Superior temporal gyrus (tissue), 1 donor: ENCODE data around the gene ZDHHC12.
"Not testable (repeated sequence)": the region's sequence is repeated elsewhere in the genome, so short reads cannot be mapped to it uniquely, and the experiment has no call there.

Experiments used
- DNase-seq: peaks from one replicate; pipeline ENCODE4 v3.0.0-alpha.2; 2016; ENCODE audit errors: extremely low spot score

ZDHHC12 gene

GRCh38 chr9:128707446-128707845 is 16.5 kb downstream of the ZDHHC12 start:
- DNase-seq, result no peak

- DNase-seq, result no peak
Observed at GRCh38 chr9:128706671-128707381, 17.1 kb downstream of the ZDHHC12 start.

DNA sequence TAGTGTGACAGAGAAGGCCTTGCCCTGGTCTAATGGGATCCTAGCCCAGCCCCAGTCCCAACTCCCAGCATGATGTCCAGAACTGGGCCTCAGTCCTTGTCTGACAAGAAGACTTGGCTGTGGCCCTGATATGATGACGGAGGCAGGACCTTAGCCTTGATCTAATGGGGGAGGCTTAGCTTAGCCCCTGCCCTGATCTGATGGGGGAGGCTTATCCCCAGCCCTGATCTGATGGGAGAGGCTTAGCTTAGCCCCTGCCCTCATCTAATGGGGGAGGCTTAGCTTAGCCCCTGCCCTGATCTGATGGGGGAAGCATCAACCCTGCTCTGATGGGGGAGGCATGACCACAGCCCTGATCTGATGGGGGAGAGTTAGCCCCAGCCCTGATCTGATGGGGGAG is 17.9 kb downstream of the ZDHHC12 start:
- DNase-seq, result no peak

GRCh38 chr9:128705051-128705965 is 18.6 kb downstream of the ZDHHC12 start:
- DNase-seq, result no peak

DNA sequence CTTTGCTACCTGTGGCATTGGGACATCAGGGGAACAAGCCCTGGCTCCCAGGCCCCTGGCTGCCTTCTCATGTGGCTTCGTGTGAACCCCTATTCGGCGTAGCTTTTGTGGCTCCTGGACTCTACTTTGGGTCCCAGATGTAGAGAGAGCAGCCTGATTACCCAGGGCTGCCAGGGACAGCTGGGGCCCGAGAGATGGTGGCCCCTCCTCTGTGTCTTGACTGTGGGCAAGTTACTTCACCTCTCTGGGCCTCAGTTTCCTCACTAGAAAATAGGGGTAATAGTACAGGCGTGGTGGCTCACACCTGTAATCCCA is 19.6 kb downstream of the ZDHHC12 start:
- DNase-seq, result no peak

GRCh38 chr9:128703616-128704355 is 20.1 kb downstream of the ZDHHC12 start:
- no peak for DNase-seq

- no peak for DNase-seq
Observed at GRCh38 chr9:128702949-128703615, 20.8 kb downstream of the ZDHHC12 start.

DNA sequence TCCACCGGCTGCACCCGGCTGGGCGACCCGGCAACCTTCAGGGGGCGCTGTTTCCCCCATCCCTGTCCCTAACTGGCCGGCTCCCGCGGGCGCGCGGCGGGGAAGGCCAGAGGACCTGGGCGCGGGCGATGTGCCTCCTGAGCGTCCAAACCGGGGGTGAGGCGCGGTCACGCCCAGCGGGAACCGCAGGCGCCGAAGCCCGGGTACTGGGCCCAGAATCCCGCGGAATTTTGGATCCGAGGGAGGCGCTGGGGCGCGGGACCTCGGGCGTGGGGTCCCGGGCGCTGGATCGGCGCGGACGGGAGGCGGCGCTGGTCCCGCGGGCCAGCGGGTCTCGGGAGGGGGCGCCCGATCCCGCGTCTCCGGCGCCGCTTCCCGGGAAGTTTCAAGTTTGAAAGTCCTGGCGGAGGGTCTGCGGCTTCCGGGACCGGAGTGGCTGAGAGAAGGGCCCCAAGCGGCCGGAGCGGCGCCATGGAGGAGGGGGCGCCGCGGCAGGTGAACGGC is 21.4 kb downstream of the ZDHHC12 start, which contains the start of gene PKN3:
PKN3 (plus strand) TSS at position 59 of the 504 bp plus-strand sequence; CDS start at position 472, 413 bp downstream.
- peak; percentile 78 for DNase-seq

- no peak for DNase-seq
Observed at GRCh38 chr9:128701227-128701854, 22.6 kb downstream of the ZDHHC12 start.

DNA sequence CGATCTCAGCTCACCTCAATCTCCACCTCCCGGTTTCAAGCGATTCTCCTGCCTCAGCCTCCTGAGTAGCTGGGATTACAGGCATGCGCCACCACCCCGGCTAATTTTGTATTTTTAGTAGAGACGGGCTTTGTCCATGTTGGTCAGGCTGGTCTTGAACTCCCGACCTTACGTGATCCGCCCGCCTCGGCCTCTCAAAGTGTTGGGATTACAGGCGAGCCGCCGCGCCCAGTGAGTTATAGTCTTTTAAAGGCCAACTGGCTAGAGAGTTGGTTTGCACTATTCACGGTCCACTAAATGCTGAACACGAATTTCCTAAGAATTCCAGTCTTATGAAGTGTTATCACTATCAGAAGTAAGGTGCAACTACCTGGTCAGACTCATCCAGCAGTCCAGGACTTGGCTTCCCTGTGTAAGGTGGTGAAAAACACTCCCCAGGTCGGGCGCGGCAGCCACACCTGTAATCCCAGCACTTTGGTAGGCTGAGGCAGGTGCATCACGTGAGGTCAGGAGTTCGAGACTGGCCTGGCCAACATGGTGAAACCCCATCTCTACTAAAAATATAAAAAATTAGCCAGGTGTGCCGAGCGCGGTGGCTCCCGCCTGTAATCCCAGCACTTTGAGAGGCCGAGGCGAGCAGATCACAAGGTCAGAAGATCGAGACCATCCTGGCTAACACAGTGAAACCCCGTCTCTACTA is 24.7 kb downstream of the ZDHHC12 start:
- not testable (repeated sequence) for DNase-seq

DNA sequence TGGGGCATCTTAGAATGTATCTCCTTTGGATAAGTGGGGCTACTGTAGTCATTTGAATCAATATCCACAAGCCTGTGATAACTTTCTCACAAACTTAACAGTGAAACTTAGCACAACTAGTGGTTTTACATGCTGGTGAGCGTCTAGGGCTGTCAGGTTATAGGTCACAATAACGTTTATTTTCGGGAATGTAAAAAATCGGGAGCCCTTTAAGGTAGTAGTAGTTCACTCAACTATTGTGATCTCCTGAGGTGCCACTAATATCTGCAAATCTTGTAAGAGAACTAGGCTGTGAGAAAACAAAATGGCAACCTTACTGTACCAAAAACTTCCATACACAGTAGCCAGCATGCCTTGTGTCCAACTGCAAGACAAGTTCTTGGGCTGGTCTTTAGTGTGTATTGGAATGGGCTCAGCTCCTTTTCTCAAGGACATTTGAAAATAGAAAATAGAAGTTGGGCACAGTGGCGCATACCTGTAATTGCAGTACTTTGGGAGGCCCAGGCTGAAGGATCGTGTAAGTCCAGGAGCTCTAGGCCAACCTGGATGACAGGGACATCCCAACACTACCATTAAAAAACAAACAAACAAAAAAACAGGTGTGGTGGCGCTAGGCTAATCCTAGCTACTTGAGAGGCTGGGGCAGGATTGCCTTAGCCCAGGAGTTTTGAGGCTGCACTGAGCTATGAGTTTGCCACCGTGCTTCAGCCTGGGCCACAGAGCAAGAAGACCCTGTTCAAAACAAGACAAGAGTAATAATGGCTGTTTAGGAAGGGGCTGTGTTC is 26.8 kb downstream of the ZDHHC12 start:
- no peak for DNase-seq

- DNase-seq, result no peak
Observed at GRCh38 chr9:128694344-128694743, 29.6 kb downstream of the ZDHHC12 start.

DNA sequence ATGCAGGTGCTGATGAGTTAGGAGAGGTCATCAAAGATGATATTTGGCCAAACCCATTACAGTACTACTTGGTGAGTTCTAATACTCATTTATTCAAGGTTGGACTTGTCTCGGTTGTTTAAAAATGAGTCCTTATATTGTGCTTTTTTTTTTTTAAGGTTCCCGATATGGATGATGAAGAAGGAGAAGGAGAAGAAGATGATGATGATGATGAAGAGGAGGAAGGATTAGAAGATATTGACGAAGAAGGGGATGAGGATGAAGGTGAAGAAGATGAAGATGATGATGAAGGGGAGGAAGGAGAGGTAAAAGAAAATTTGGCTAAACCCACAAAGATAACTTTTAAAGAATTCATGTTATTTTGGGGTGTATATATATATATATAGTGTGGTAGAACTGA is 30.2 kb downstream of the ZDHHC12 start:
- DNase-seq, result not testable (repeated sequence)

DNA sequence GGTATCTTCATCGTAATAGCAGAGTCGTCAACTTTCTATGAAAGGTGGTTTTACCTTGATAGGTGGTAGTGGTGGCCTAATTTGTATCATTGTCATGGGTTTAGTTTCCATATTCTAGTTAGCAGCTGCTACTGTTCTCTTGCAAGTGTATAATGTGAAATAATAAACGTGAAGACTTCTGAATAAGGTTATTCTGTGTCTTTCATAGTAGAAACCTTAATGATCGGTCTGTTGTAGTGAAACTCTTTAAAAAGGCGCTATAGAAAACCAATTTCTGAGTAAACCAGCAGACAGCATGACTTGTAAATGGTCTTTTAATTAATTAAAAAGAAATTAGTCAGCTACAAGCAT is 33.3 kb downstream of the ZDHHC12 start:
- no peak for DNase-seq

- peak; percentile 24 for DNase-seq
Observed at GRCh38 chr9:128689820-128690683, 33.9 kb downstream of the ZDHHC12 start.

DNA sequence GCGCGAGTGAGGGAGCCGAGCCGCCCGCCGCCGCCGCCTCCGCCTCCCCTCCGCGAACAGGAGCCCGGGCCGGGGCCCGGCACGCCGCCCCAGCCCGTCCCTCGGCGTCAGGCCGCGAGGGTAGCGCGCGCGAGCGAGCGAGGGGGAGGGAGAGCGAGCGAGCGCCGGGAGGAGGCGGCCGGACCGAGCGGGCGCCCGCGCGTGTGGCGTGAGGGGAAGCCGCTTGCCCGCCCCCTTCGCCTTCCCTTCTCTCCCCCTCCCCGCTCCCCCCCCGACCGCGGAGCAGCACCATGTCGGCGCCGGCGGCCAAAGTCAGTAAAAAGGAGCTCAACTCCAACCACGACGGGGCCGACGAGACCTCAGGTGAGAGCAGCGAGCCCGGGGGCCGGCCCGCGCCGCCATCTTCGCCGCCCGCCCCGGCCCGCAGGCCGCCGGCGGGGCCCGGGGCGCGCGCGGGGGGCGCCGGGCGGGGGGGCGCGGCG is 34.6 kb downstream of the ZDHHC12 start:
- DNase-seq, result no peak

- DNase-seq, result peak; percentile 89
Observed at GRCh38 chr9:128688501-128689292, 35.2 kb downstream of the ZDHHC12 start, which contains the start of gene SET. SET (plus strand) TSS chr9:128689222; CDS start chr9:128689583, 361 bp downstream.

DNA sequence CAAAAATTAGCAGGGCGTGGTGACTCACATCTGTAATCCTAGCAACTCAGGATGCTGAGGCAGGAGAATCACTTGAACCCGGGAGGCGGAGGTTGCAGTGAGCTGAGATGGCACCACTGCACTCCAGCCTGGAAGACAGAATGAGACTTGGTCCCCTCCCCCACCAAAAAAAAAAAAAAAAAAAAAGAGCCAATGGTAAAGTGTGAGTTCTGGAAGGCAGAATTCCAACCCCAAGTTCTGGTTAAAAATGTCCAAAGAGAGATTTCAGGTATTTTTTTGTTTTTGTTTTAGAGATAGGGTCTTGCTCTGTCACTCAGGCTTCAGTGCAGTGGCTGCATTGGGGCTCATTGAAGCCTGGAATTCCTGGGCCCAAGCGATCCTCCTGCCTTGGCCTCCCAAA is 36.5 kb downstream of the ZDHHC12 start:
- DNase-seq, result no peak
